GM21717 (cell line): ENCODE data around the gene GDNF.
"Not testable (repeated sequence)": the region's sequence is repeated elsewhere in the genome, so short reads cannot be mapped to it uniquely, and the experiment has no call there.

Experiments
- ATAC-seq: cut with Tn5 transposase; IDR thresholded peaks from one replicate; pipeline ENCODE4 v1.9.1; 2021; ENCODE audit warnings: mild to moderate bottlenecking, moderate library complexity; ENCODE audit not compliant: unreplicated experiment

GDNF gene

DNA sequence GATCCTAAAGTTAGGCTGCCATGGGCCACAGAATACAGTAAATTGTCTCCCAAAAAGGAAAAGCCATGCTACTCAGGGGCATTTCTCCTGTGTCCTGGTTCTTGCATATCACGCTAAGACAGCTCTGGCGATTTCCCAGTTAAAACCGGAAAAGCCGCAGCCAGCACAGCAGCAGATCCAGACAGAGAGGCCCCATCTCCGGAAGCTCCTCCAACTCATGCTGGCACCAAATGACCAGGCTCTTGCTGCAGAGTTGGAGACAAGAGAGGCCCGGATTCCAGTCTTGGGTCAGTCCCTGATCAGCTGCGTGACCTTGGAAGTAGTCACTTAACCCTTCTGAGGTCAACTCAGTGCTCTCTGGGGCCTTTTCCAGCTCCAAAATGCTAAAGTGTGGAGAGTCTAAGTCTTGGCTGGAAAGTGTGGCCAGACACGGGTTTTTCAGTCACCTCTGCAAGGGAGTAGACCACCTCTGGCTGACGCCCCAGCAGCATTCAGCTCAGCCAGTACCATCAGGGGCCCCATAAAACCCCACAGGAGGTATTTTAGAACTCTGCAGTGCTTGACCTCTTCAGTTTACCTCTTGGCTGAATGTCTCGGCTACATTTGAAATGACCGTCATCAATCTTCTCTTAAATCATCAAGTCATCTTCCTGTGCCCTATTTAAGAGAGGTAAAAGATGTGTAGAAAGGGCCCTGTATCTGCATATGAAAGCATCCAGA, 16.2 kb downstream of the GDNF start:
- no peak for ATAC-seq

- ATAC-seq: no peak
These were observed 23.0 kb downstream of the GDNF start for GRCh38 chr5:37816883-37817282.

- no peak for ATAC-seq
These were observed 23.5 kb downstream of the GDNF start for GRCh38 chr5:37816331-37816730.

DNA sequence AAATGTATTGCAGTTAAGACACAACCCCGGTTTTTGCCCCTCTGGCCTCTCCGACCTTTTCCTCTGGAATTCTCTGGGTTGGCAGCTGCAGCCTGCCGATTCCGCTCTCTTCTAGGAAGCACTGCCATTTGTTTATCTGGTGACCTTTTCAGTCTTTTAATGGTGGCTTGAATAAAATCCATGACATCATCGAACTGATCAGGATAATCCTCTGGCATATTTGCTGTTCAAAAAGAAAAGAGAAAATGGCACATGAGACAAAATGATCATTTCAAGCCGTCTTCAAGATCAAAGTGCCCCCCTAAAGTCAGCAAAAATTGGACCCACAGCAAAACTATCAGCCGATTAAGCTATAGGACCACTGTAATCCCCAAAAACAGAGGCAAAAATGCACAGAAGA, 23.9 kb downstream of the GDNF start:
- ATAC-seq: no peak

GRCh38 chr5:37814699-37815098, 25.1 kb downstream of the GDNF start:
- no peak for ATAC-seq

- no peak for ATAC-seq
These were observed 27.5 kb downstream of the GDNF start for GRCh38 chr5:37812365-37812764.

- ATAC-seq: no peak
These were observed 28.0 kb downstream of the GDNF start for GRCh38 chr5:37811866-37812265.

DNA sequence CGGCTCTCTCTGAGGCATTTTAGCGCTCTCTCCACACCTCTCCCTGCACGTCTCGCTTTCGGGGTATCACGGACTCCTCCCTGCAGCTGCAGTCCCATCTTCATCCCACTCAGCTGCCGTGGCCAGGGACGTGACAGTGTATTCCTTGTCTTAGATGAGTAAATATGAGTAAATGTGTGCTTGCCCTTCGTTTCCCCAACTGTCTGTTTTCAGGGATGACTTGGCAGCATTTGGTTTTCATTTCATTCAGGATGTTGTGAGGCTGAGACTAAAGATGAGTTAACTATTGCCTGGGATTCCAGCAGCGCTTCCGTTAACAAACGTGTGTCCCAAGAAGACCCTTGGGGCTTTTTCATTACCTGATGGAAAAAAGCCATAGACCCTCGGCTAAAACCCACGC, 29.5 kb downstream of the GDNF start:
- ATAC-seq: no peak

GRCh38 chr5:37808945-37809344, 30.9 kb downstream of the GDNF start:
- ATAC-seq: no peak

- no peak for ATAC-seq
These were observed 32.1 kb downstream of the GDNF start for GRCh38 chr5:37807621-37808301.

GRCh38 chr5:37807015-37807414, 32.8 kb downstream of the GDNF start:
- no peak for ATAC-seq

DNA sequence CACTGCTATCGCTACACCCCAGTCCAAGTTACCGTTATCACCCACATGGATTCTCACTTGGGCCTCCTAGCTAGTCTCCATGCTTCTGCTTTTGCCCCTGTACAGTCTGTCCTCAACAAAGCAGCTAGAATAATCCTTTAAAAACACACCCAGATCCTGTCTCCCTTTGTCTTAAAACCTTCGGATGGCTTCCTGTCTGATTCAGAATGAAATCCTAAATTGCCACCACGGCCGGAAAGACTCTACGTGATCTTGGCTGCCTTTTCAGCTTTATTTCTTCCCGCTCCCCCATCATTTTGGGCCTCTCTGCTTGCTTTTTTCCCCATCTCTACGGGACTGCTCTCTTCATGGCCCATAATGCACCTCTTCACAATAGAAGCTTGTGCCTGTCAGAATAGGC, 33.4 kb downstream of the GDNF start:
- no peak for ATAC-seq

DNA sequence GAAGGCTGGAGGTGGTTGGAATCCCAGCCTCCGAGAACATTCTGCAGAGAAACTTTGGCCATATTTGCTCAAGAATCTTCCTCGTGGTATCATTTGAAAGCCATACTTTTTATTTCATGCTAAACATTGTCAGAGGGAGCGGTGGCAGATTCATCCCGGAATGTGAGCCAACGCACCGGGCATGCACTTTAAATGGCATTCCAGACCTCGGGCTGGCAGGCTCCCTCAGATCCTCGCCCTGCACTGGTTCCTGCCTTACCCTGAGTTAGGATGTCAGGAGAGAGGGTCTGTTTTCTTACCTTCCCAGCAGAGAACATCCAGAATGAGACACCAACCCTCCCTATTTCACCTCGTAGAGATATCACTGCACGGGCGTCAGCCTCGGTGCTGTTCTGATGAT, 33.8 kb downstream of the GDNF start:
- no peak for ATAC-seq

DNA sequence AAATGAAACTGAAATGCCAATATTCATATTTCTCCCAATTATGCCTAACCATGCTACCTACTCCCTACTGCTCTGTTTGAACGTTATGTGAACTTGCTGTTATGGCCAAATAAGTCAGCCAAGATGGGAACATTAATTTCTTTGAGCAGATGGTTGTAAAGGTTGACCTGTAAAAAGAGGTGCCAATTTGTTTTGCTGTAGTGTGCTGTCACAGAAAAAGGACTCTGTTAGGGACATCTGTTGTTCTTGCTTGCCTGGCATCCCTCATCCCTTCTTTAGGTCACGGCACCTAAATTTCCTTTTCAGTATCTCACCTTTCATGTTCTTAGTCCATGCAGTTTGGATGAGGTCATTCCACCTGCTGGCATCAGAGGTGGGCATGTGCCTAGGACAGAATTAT, 35.4 kb downstream of the GDNF start:
- ATAC-seq: no peak

DNA sequence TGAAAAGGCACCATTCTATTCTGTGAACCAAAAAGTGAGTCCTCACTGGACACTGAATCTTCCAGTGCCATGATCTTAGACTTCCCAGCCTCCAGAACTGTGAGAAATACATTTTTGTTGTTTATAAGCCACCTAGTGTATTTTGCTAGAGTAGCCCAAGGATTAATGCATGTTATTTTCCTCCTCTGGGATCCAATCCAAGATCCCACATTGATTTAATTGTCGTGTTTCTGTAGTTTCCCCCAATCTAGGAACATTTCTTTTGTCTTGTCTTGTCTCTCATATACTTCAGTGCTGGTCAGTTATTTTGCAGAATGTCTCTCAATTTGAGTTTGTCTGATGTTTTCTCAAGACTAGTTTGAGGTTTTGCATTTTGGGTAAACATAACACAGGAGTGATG, 36.4 kb downstream of the GDNF start:
- ATAC-seq: no peak

- ATAC-seq: no peak
These were observed 38.3 kb downstream of the GDNF start for GRCh38 chr5:37801521-37801920.

- ATAC-seq: no peak
These were observed 39.9 kb downstream of the GDNF start for GRCh38 chr5:37799865-37800421.

- not testable (repeated sequence) for ATAC-seq
These were observed 43.4 kb downstream of the GDNF start for GRCh38 chr5:37796435-37796834.

DNA sequence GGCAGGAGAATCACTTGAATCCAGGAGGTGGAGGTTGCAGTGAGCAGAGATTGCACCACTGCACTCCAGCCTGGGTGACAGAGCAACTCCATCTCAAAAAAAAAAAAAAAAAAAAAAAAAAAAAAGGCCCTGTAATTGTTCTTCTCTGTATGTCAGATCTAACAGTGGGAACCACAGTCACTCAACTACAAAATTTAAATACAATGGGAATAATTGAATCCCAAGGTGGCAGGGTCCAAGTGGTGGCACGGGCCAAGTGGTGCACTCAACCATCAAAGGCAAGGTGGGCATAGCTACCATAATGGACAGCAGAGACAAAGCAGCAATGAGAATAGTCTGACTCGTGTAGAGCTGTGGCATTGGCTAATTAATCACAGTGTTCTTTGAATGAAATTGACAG, 44.5 kb downstream of the GDNF start:
- ATAC-seq: not testable (repeated sequence)

GRCh38 chr5:37792975-37793631, 46.7 kb downstream of the GDNF start:
- ATAC-seq: no peak

DNA sequence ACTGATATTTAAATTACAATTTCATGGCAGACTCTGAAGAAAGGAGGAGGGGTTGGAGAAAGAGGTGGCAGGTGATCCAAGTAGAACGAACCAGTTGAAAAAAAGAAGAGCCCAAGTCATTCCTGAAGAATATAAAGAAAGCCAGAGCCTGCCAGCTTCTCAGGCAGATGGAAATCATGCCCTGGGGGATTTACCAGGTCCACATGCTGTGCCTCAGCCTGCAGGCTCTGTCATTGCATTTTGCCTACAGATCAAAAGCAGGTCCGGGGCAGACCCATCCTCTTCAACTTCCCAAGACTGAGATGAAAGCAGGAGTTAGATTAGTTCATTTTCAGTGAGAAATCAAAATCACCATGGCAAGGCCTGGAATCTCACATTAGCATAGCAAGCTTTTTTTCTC, 48.5 kb downstream of the GDNF start:
- ATAC-seq: no peak

DNA sequence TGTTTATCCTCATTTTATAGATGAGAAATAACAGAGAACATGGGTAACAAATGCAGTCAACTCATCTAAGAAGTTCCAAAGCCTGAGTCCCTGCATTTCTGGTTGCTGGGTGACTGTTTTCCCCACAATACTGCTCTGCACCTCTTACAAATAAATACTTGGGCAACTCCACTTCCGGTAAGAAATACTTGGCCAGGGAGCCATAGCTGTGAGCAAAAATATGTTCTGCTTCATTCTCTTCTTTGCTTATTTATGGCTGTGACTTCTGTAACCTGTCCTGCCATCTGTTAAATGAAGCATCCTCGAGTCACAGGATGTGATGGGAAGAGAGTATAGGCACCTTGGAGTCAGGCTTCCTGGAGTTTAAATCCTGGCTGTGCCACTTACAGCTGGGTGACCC, 49.9 kb downstream of the GDNF start:
- ATAC-seq: no peak
